Fibroblast of skin of left quadriceps (primary cell): ENCODE measurements around the gene SPSB2.
A peak's percentile ranks its signal among the peaks of the same experiment; 100 is the strongest.
"Not testable (repeated sequence)": the region's sequence is repeated elsewhere in the genome, so short reads cannot be mapped to it uniquely, and the experiment has no call there.

Experiments
- DNase-seq, 2 experiments: peaks; one replicate each; pipeline ENCODE4 v3.0.0-alpha.2; 2013; ENCODE audit warnings: low read depth in 2 of 2

Gene SPSB2

DNA sequence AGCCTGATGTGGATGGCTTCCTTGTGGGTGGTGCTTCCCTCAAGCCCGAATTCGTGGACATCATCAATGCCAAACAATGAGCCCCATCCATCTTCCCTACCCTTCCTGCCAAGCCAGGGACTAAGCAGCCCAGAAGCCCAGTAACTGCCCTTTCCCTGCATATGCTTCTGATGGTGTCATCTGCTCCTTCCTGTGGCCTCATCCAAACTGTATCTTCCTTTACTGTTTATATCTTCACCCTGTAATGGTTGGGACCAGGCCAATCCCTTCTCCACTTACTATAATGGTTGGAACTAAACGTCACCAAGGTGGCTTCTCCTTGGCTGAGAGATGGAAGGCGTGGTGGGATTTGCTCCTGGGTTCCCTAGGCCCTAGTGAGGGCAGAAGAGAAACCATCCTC is 2.8 kb downstream of the SPSB2 start:
- DNase-seq: not testable (repeated sequence)

DNA sequence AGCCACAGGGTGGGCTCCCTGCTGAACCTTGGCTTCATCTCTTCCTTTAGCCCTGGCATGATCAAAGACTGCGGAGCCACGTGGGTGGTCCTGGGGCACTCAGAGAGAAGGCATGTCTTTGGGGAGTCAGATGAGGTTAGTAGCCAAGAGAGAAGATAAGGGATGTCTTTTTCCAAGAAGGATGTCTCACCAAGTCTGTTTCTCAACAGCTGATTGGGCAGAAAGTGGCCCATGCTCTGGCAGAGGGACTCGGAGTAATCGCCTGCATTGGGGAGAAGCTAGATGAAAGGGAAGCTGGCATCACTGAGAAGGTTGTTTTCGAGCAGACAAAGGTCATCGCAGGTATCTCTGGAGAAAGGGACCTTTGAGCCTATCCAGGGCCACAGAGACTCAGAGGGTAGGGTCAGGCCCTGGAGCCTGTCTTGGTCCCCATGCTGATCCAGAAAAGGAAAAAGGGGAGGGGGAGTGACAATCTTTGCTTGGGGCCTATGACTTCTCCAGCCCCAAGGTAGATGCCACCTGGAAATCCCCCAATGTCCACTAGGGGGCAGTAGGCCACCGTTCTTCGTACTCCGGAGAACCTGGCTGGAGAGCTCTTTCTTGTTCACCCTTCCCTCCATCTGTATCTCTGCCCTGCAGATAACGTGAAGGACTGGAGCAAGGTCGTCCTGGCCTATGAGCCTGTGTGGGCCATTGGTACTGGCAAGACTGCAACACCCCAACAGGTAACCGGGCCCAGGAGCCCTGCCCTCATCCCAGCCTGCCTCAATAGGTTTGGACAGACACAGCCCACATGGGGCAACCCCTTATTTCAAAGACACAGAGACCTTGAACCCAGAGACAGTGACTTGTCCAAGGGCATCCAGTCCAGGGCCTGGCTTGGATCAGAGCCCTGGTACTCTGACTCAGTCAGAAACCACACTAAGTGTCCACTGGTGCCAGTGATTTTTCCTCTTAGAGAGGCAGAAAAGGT is 3.8 kb downstream of the SPSB2 start:
- no peak for DNase-seq

DNA sequence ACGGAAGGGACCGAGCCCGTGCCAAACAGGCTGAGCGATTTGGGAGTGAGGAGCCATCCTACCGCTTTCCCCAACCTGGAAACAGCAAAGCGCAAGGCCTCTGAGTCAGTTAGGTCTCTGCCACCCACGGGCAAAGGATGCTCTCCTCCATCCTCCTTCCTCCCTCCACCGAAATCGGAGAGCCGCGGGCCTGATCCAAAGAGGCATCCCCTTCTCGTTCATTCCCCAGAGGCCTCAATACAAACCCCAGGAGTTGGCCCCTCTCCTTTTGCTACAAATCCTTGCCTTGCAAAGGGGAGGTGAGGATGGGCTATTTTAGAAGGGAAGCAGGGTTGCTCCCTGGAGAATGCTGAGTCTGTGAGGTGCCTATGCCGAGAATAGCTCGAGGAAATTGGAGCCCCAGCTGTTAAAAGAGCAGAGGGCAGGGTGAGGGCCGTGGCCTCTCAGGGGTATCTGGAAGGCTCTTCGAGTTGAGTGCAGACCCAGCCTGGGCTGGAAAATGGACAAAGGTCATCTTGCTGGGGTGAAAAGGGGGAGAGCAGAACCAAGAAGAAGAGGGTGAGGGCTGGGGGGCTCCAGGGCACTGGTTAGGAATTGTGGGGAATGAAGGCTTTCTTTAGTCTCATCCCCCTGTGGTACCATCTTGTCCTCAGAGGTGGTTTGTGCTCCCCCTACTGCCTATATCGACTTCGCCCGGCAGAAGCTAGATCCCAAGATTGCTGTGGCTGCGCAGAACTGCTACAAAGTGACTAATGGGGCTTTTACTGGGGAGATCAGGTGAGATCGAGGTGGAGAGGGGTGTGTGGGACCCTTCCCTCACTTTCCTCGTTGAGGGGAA is 4.7 kb downstream of the SPSB2 start:
- DNase-seq: no peak

DNA sequence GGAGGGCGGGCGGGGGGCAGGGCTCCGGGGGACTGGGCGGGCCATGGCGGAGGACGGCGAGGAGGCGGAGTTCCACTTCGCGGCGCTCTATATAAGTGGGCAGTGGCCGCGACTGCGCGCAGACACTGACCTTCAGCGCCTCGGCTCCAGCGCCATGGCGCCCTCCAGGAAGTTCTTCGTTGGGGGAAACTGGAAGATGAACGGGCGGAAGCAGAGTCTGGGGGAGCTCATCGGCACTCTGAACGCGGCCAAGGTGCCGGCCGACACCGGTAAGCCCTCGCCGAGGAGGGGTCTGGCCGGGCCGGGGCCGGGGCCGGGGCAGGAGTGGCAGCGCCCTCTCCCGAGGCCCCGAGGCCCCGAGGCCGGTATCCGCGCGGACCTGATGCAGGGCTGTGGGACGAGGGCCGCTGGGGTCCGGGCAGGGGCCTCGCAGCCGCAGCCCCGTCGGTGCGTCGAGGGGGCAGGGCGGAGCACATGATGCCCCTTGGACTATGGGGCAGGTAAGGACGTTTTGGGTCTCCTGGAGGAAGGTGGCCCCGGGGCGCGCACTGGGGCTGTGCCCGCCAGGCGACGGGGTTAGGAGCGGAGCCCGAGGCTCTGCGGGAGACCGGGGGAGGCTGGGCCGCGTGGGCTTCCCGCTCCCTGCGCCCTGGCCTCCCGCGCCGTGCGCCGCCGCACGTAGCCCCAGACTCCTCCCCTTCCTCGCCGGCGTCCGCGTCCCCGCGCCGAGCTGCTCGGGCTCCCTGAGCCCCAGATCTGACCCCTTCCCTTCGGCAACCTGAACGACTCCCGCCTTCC is 5.5 kb downstream of the SPSB2 start, which contains the start of gene TPI1:
TPI1 (plus strand) TSS at position 119 of the 798 bp plus-strand sequence; CDS start at position 155, 36 bp downstream.
- no peak for DNase-seq

- no peak for DNase-seq
These were observed 6.1 kb downstream of the SPSB2 start for GRCh38 chr12:6866920-6867412.

GRCh38 chr12:6866163-6866919 is 6.8 kb downstream of the SPSB2 start:
- no peak for DNase-seq

DNA sequence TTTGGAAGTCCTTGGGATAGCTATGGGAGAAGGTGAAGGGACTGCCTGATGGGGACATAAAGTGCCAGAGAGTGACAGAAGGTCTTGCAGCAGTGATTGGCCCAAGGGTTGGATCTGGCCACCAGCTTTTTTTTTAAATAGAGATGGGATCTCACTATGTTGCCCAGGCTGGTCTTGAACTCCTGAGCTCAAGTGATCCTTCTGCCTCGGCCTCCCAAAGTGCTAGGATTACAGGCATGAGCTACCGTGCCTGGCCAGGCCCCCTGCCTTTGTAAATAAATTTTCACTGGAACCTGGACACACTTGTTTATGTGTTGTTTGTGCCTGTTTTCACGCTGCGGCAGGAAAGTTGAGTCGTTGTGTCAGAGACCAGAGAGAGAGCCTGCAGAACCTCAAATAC is 7.8 kb downstream of the SPSB2 start:
- DNase-seq: not testable (repeated sequence)

DNA sequence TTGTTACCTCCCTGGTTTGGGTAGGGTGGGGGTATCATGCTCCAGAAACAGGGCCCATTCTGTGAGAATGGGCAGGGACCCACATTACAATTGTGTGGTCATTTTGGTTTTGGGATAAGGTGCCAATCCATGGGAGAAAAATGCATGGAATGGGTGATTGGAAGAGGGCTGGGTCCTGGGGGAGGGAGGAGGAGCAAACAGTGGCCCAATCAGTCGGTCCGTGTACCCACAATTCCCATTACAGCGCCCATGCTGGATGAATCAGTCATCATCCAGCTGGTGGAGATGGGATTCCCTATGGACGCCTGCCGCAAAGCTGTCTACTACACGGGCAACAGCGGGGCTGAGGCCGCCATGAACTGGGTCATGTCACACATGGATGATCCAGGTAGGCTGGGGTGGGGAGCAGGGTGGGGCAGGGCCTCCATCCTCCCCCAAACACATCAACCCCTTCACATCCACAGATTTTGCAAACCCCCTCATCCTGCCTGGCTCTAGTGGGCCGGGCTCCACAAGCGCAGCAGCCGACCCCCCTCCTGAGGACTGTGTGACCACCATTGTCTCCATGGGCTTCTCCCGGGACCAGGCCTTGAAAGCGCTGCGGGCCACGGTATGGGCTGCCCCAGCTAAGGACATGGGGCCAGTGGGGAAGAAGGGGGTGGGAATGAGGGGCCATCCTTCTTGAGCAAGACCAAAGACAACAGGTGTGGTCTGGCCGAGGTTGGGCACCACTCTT is 9.3 kb downstream of the SPSB2 start:
- no peak for DNase-seq

GRCh38 chr12:6863033-6863432 is 10.1 kb downstream of the SPSB2 start:
- no peak for DNase-seq

DNA sequence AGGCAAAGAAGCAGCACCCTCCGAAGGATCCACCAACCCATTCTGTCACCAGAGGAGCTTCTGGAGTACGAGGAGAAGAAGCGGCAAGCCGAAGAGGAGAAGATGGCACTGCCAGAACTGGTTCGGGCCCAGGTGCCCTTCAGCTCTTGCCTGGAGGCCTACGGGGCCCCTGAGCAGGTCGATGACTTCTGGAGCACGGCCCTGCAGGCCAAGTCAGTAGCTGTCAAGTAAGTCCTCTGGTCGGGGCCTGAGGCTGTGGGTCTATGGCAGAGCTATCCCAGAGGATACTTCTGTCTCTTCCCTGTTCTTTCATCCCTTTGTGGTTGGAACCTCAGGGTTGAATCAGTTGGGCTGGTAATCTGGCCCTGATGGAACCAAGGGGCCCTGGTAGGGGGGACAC is 11.7 kb downstream of the SPSB2 start:
- no peak for DNase-seq

- DNase-seq: no peak
These were observed 12.2 kb downstream of the SPSB2 start for GRCh38 chr12:6860942-6861341.

GRCh38 chr12:6860116-6860515 is 13.0 kb downstream of the SPSB2 start:
- DNase-seq: no peak

- no peak for DNase-seq
These were observed 14.3 kb downstream of the SPSB2 start for GRCh38 chr12:6858799-6859198.

- DNase-seq: no peak
These were observed 17.8 kb downstream of the SPSB2 start for GRCh38 chr12:6855322-6855721.

GRCh38 chr12:6854036-6854435 is 19.1 kb downstream of the SPSB2 start:
- DNase-seq: no peak

- no peak for DNase-seq
These were observed 19.5 kb downstream of the SPSB2 start for GRCh38 chr12:6853626-6854025.

GRCh38 chr12:6852651-6853354 is 20.3 kb downstream of the SPSB2 start:
- no peak for DNase-seq

DNA sequence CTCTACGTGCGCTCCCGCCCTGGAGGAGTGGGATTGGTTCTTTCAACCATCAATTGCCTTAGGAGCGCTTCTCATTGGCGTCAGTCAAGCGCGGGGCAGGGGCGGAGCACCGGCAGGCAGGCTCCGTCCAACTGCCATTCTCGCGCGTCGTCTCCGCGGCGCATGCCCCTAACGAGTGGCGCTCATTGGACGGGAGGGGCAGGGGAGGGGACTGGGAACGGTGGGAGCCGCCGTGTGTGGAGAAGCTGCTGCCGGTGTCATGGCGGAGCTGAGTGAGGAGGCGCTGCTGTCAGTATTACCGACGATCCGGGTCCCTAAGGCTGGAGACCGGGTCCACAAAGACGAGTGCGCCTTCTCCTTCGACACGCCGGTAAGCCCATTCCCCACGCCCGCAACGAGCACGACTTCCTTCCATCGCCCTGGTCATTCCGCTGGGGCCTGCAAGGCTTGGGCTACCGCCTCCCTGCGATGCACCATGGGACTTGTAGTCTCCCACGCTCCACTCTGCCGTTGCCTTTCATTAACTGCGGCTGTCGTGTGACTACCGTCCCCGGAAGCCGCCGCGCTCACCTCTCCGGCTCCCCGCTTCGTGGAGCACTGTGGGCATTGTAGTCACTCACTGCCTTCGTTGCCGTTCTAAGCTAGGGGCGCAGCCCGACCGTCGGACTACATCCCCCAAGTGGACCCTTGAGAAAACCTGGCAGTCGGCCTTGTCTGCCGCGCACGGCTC is 21.0 kb downstream of the SPSB2 start, which contains the start of gene USP5:
USP5 (plus strand) TSS at position 230 of the 730 bp plus-strand sequence; CDS start at position 260, 30 bp downstream.
- DNase-seq: peak; percentile 99
